ENCODE data around the gene TMEM18. TPM values are rescaled to one million over a fixed set of nuclear protein-coding genes. Genes with fewer than 3 reads are reported as not detected.

TMEM18 gene
- total RNA-seq, 2 donors from 2014 or later, result 16.4 to 19.6 TPM

- no peak for TF ChIP-seq CTCF (IDR thresholded peaks at IDR 0.05)
- H3K36me3 ChIP-seq, result no peaks in the 10 kb centered on the region
- intact Hi-C loops (cut with DNase I), result no loop called here
These were observed 57.2 kb downstream of the TMEM18 start for GRCh38 chr2:620004-620403.

GRCh38 chr2:618422-618990 lies 58.7 kb downstream of the TMEM18 start:
- Histone ChIP-seq H3K9me3 (no peaks in the 10 kb centered on the region), H3K9ac (ENCODE audit: low read depth in 2 of 2, low read length in 2 of 2) (no peak overlapping the region), H3K27me3 (no peaks in the 10 kb centered on the region), H3K4me3 (no peak overlapping the region), H3K27ac (no peak overlapping the region), H3K36me3 (no peaks in the 10 kb centered on the region), H3K4me1 (no peaks in the 10 kb centered on the region)
- no peak for TF ChIP-seq CTCF (IDR thresholded peaks at IDR 0.05)
- DNase-seq, result no peak
- intact Hi-C loops (cut with DNase I), result no loop called here

More at GRCh38 chr2:620004-620403, 57.2 kb downstream of the TMEM18 start:
- no peak overlapping the region for H3K4me3 ChIP-seq
- H3K4me1 ChIP-seq, result no peaks in the 10 kb centered on the region
- DNase-seq, result no peak
- H3K9me3 ChIP-seq, result no peaks in the 10 kb centered on the region
- H3K27me3 ChIP-seq, result no peaks in the 10 kb centered on the region
- no peak overlapping the region for H3K9ac ChIP-seq (ENCODE audit: low read depth in 2 of 2, low read length in 2 of 2)
- no peak overlapping the region for H3K27ac ChIP-seq

- H3K4me1 ChIP-seq, result no peaks in the 10 kb centered on the region
- no peaks in the 10 kb centered on the region for H3K27me3 ChIP-seq
- H3K36me3 ChIP-seq, result no peaks in the 10 kb centered on the region
- no peak overlapping the region for H3K4me3 ChIP-seq
- no peak overlapping the region for H3K9ac ChIP-seq (ENCODE audit: low read depth in 2 of 2, low read length in 2 of 2)
- no peak for TF ChIP-seq CTCF (IDR thresholded peaks at IDR 0.05)
- no peaks in the 10 kb centered on the region for H3K9me3 ChIP-seq
- DNase-seq, result no peak
- intact Hi-C loops (cut with DNase I), result no loop called here
- H3K27ac ChIP-seq, result no peak overlapping the region
These were observed 59.2 kb downstream of the TMEM18 start for GRCh38 chr2:618005-618404.

Measured in colonic mucosa (tissue), 4 donors.